OCI-LY1 (cell line): ENCODE measurements around the gene NUF2.
"Not testable (repeated sequence)": the region's sequence is repeated elsewhere in the genome, so short reads cannot be mapped to it uniquely, and the experiment has no call there.

Experiments used
- H2AFZ ChIP-seq: fragments of 200-600 bp; sonication (generic), shearing (Covaris generic); 2 replicates; pipeline ENCODE4 v1.6.0; 2014; ENCODE audit warnings: antibody characterized with exemption, mild to moderate bottlenecking, low read length
- H3F3A ChIP-seq: fragments of 200-600 bp; sonication (generic), shearing (Covaris generic); 2 replicates; pipeline ENCODE4 v1.6.0; 2014; ENCODE audit warnings: mild to moderate bottlenecking, antibody characterized with exemption, low read length, moderate library complexity; ENCODE audit not compliant: insufficient read depth
- H3K27ac ChIP-seq: fragments of 200-600 bp; sonication (generic); 2 replicates; pipeline ENCODE4 v1.5.1; 2014; ENCODE audit warnings: low read length, mixed run types, mild to moderate bottlenecking, low read depth; ENCODE audit not compliant: poor library complexity, severe bottlenecking
- H3K27me3 ChIP-seq: fragments of 200-600 bp; sonication (generic); 2 replicates; pipeline ENCODE4 v1.6.0; 2014; ENCODE audit warnings: antibody characterized with exemption, mild to moderate bottlenecking, low read length, moderate library complexity; ENCODE audit not compliant: insufficient read depth
- H3K36me3 ChIP-seq: fragments of 200-600 bp; sonication (generic); 2 replicates; pipeline ENCODE4 v1.6.1; 2014; ENCODE audit warnings: mild to moderate bottlenecking, antibody characterized with exemption, low read length, moderate library complexity, mixed read lengths; ENCODE audit not compliant: insufficient read depth
- H3K4me1 ChIP-seq: fragments of 200-600 bp; sonication (generic); 2 replicates; pipeline ENCODE4 v1.5.1; 2014; ENCODE audit warnings: mild to moderate bottlenecking, low read length, moderate library complexity; ENCODE audit not compliant: insufficient read depth, severe bottlenecking
- H3K4me2 ChIP-seq: fragments of 200-600 bp; sonication (generic), shearing (Covaris generic); 2 replicates; pipeline ENCODE4 v1.6.1; 2014; ENCODE audit warnings: low read length
- H3K4me3 ChIP-seq: fragments of 200-600 bp; sonication (generic); 2 replicates; pipeline ENCODE4 v1.5.1; 2014; ENCODE audit warnings: low read length, low read depth, mild to moderate bottlenecking, mixed read lengths; ENCODE audit not compliant: poor library complexity, severe bottlenecking
- H3K79me2 ChIP-seq: fragments of 200-600 bp; shearing (Covaris generic); 2 replicates; pipeline ENCODE4 v1.6.1; 2016; ENCODE audit warnings: mixed run types, low read length, mixed read lengths; ENCODE audit not compliant: insufficient read depth
- H3K9ac ChIP-seq: fragments of 200-600 bp; sonication (generic), shearing (Covaris generic); 2 replicates; pipeline ENCODE4 v1.6.1; 2014; ENCODE audit warnings: mild to moderate bottlenecking, low read length, mixed read lengths
- H3K9me2 ChIP-seq: fragments of 200-600 bp; sonication (generic), shearing (Covaris generic); 2 replicates; pipeline ENCODE4 v1.6.1; 2014; ENCODE audit warnings: low read depth, mild to moderate bottlenecking, low read length, mixed read lengths
- H3K9me3 ChIP-seq: fragments of 200-600 bp; shearing (Covaris generic); 2 replicates; pipeline ENCODE4 v1.6.1; 2014; ENCODE audit warnings: low read length, mixed read lengths
- H4K20me1 ChIP-seq: fragments of 200-600 bp; sonication (generic), shearing (Covaris generic); 2 replicates; pipeline ENCODE4 v1.6.0; 2016; ENCODE audit warnings: mild to moderate bottlenecking, low read length; ENCODE audit not compliant: insufficient read depth
- CTCF ChIP-seq: fragments of 200-600 bp; sonication (generic), shearing (Covaris generic); IDR thresholded peaks from 2 replicates; pipeline ENCODE4 v1.5.1; 2017; ENCODE audit warnings: mild to moderate bottlenecking, antibody characterized with exemption, low read length, moderate library complexity, mixed read lengths
- EZH2 ChIP-seq: fragments of 200-600 bp; sonication (generic), shearing (Covaris generic); IDR thresholded peaks from 2 replicates; pipeline ENCODE4 v1.8.0; 2017; ENCODE audit warnings: borderline replicate concordance, mixed run types, mild to moderate bottlenecking, antibody characterized with exemption, low read length, moderate library complexity, mixed read lengths

The NUF2 gene

GRCh38 chr1:163351912-163352311 lies 30.2 kb downstream of the NUF2 start:
- no peaks in the 10 kb centered on the region for H3K9me2 ChIP-seq
- H4K20me1 ChIP-seq, result no peaks in the 10 kb centered on the region
- no peaks in the 10 kb centered on the region for H3K79me2 ChIP-seq
- no peak overlapping the region for H3K4me3 ChIP-seq
- H3K4me1 ChIP-seq, result no peaks in the 10 kb centered on the region
- TF ChIP-seq CTCF (no peak), EZH2 (no peak)
- no peaks in the 10 kb centered on the region for H3F3A ChIP-seq
- no peaks in the 10 kb centered on the region for H3K9me3 ChIP-seq
- no peak overlapping the region for H3K9ac ChIP-seq
- peaks cover 76% of the 10 kb centered on the region for H3K36me3 ChIP-seq
- no peaks in the 10 kb centered on the region for H3K27me3 ChIP-seq
- no peak overlapping the region for H2AFZ ChIP-seq
- H3K27ac ChIP-seq, result no peak overlapping the region
- no peak overlapping the region for H3K4me2 ChIP-seq

DNA sequence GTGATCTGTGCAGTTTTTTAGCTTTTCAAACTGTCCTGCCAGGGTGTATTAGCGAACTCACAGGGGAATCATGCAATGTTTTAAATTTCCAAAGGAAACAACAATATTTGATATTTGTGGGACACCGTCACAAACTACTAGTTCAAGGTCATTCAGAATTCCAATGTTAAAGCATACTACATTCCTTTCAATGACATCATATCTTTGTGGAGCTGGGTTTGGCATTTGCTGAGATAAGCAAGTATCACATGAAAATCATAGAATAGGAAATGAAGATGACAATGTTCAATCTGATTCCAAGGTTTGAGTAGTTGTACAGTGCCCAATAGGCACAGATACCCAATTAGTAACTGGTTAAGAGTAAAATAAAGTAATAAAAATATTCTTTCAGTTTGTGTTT lies 35.6 kb downstream of the NUF2 start:
- no peaks in the 10 kb centered on the region for H3K9me2 ChIP-seq
- H3K4me1 ChIP-seq, result peaks cover 4% of the 10 kb centered on the region

DNA sequence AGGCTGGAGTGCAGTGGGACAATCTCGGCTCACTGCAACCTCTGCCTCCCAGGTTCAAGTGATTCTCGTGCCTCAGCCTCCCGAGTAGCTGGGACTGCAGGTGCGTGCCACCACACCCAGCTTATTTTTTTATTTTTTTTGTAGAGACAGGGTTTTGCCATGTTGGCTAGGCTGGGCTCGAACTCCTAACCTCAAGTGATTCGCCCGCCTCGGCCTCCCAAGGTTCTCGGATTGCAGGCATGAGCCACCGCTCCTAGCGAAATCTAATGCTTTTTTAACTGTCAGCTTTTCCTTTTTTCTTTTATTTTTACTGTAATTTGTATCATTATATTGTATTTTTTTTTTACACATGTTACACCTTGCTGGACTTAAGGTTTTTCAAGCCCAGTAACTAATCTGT lies 36.4 kb downstream of the NUF2 start:
- not testable (repeated sequence) for H3K9me3 ChIP-seq, H3K9ac ChIP-seq, H3K27ac ChIP-seq, H4K20me1 ChIP-seq, H3K9me2 ChIP-seq, H3K4me3 ChIP-seq, H2AFZ ChIP-seq, H3F3A ChIP-seq, H3K4me1 ChIP-seq, H3K79me2 ChIP-seq, H3K4me2 ChIP-seq, H3K27me3 ChIP-seq
- peaks cover 20% of the 10 kb centered on the region for H3K36me3 ChIP-seq

More for the DNA sequence above, 35.6 kb downstream of the NUF2 start:
- peaks cover 25% of the 10 kb centered on the region for H3K36me3 ChIP-seq
- H4K20me1 ChIP-seq, result no peaks in the 10 kb centered on the region
- H3F3A ChIP-seq, result no peaks in the 10 kb centered on the region
- no peak overlapping the region for H3K9ac ChIP-seq
- TF ChIP-seq EZH2, result no peak
- no peak for TF ChIP-seq CTCF
- no peak overlapping the region for H3K4me2 ChIP-seq
- H3K4me3 ChIP-seq, result no peak overlapping the region
- H2AFZ ChIP-seq, result no peak overlapping the region
- no peaks in the 10 kb centered on the region for H3K79me2 ChIP-seq
- H3K9me3 ChIP-seq, result no peaks in the 10 kb centered on the region
- H3K27me3 ChIP-seq, result no peaks in the 10 kb centered on the region
- H3K27ac ChIP-seq, result no peak overlapping the region

- H3K4me2 ChIP-seq, result no peak overlapping the region
Observed at GRCh38 chr1:163361123-163361934, 39.6 kb downstream of the NUF2 start.

More at GRCh38 chr1:163361123-163361934, 39.6 kb downstream of the NUF2 start:
- peaks cover 4% of the 10 kb centered on the region for H3K4me1 ChIP-seq
- 0 out of 2 replicates have a peak, but pooled peaks cover 4% of the 10 kb centered on the region for H3K36me3 ChIP-seq
- H3K9ac ChIP-seq, result no peak overlapping the region
- no peaks in the 10 kb centered on the region for H3K27me3 ChIP-seq
- H3F3A ChIP-seq, result no peaks in the 10 kb centered on the region
- H2AFZ ChIP-seq, result no peak overlapping the region
- H3K4me3 ChIP-seq, result no peak overlapping the region
- TF ChIP-seq CTCF (peak; percentile 74), EZH2 (no peak)
- H3K27ac ChIP-seq, result no peak overlapping the region
- no peaks in the 10 kb centered on the region for H3K9me3 ChIP-seq
- no peaks in the 10 kb centered on the region for H3K9me2 ChIP-seq
- no peaks in the 10 kb centered on the region for H4K20me1 ChIP-seq
- H3K79me2 ChIP-seq, result no peaks in the 10 kb centered on the region
